MM.1S (cell line): Measurements from ENCODE around the gene RAMACL.

Source experiments
- EZH2phosphoT487 ChIP-seq: fragments of 300-600 bp; sonication (generic); IDR thresholded peaks from 2 replicates; pipeline ENCODE4 v1.6.1; 2018; ENCODE audit warnings: antibody characterized with exemption, low read length
- TF ChIP-seq, protein P1 (sequence below): fragments of 300-600 bp; sonication (generic); IDR thresholded peaks from 2 replicates; pipeline ENCODE4 v1.5.1; 2016; ENCODE audit warnings: antibody characterized with exemption, low read length, mixed read lengths

DNA sequence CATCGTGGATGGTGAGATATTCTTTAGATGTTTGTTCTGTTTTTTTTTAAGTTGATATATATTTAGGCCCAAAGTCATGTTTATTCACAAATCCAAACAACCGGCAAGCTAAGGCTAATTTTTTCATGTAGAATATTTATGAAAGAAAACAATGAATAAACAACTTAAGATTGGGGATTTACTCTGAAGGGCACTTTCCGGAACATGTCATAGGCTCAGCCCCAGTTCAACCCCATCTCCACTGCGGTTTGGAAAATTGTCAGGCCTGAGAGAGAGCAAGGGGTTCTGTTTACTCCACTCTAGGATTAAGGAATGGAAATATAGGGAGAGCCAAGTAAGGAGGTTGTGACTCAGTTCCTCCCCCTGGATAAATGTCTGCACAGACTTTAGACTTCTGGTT, 22.3 kb upstream of the RAMACL start:
- TF ChIP-seq, protein P1, sequence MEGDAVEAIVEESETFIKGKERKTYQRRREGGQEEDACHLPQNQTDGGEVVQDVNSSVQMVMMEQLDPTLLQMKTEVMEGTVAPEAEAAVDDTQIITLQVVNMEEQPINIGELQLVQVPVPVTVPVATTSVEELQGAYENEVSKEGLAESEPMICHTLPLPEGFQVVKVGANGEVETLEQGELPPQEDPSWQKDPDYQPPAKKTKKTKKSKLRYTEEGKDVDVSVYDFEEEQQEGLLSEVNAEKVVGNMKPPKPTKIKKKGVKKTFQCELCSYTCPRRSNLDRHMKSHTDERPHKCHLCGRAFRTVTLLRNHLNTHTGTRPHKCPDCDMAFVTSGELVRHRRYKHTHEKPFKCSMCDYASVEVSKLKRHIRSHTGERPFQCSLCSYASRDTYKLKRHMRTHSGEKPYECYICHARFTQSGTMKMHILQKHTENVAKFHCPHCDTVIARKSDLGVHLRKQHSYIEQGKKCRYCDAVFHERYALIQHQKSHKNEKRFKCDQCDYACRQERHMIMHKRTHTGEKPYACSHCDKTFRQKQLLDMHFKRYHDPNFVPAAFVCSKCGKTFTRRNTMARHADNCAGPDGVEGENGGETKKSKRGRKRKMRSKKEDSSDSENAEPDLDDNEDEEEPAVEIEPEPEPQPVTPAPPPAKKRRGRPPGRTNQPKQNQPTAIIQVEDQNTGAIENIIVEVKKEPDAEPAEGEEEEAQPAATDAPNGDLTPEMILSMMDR, result no peak
- TF ChIP-seq EZH2phosphoT487, result no peak
